LNCaP clone FGC (cell line): Measurements from ENCODE around the gene SLC22A5.
"Not testable (repeated sequence)": the region's sequence is repeated elsewhere in the genome, so short reads cannot be mapped to it uniquely, and the experiment has no call there.

ENCODE experiments used
- DNase-seq: peaks from one replicate; pipeline ENCODE4 v3.0.0-alpha.2; 2011; ENCODE audit warnings: low read depth
- H3K4me3 ChIP-seq: 2 replicates; pipeline ENCODE4 v1.5.1; 2011; ENCODE audit warnings: mild to moderate bottlenecking, low read depth, low read length, control low read depth
- TF ChIP-seq, protein P1 (sequence below): IDR thresholded peaks from 2 replicates; pipeline ENCODE4 v1.5.1; 2012; ENCODE audit warnings: mild to moderate bottlenecking; ENCODE audit not compliant: control insufficient read depth, insufficient read depth; ENCODE audit errors: extremely low read depth

The SLC22A5 gene

DNA sequence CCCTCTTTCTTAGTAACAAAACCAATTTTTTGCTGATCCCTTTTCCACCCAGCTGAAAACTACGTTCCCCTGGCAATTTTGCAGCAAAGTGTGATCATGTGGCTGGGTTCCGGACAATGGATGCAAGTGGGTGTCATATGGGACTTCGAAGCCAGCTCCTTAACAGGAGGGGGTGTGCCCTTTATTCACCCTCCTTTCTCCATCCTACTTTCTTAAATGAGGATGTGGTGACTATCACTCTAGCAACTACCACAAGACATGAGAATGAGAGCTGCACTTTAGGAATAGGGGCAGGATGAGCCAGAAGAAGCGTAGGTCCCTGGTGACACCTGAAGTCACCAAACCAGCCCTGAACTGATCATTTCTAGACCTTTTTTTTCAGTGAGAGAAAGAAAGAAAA lies 62.1 kb downstream of the SLC22A5 start:
- TF ChIP-seq, protein P1, sequence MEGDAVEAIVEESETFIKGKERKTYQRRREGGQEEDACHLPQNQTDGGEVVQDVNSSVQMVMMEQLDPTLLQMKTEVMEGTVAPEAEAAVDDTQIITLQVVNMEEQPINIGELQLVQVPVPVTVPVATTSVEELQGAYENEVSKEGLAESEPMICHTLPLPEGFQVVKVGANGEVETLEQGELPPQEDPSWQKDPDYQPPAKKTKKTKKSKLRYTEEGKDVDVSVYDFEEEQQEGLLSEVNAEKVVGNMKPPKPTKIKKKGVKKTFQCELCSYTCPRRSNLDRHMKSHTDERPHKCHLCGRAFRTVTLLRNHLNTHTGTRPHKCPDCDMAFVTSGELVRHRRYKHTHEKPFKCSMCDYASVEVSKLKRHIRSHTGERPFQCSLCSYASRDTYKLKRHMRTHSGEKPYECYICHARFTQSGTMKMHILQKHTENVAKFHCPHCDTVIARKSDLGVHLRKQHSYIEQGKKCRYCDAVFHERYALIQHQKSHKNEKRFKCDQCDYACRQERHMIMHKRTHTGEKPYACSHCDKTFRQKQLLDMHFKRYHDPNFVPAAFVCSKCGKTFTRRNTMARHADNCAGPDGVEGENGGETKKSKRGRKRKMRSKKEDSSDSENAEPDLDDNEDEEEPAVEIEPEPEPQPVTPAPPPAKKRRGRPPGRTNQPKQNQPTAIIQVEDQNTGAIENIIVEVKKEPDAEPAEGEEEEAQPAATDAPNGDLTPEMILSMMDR, result no peak
- no peak for DNase-seq
- H3K4me3 ChIP-seq, result no peak overlapping the region

DNA sequence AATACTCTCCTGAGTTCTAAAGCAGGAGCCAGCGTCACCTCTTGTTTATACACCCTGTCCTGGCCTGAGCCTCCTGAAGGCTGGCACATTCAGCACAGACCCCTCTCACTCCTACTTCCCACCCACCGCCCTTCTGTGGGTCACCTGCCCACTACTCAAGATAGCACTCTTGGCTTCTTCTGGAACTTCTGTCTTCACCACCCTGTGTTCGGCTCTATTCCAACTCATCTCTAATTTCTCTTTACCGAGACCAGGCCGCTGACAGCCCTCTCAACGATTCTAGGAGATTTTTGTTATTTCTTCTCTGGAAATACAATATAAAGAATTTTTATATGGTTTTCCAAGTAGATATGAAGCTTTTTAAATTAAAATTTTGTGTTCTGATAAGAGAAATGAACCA lies 63.6 kb downstream of the SLC22A5 start:
- TF ChIP-seq, protein P1, result no peak
- no peak overlapping the region for H3K4me3 ChIP-seq
- DNase-seq, result no peak

DNA sequence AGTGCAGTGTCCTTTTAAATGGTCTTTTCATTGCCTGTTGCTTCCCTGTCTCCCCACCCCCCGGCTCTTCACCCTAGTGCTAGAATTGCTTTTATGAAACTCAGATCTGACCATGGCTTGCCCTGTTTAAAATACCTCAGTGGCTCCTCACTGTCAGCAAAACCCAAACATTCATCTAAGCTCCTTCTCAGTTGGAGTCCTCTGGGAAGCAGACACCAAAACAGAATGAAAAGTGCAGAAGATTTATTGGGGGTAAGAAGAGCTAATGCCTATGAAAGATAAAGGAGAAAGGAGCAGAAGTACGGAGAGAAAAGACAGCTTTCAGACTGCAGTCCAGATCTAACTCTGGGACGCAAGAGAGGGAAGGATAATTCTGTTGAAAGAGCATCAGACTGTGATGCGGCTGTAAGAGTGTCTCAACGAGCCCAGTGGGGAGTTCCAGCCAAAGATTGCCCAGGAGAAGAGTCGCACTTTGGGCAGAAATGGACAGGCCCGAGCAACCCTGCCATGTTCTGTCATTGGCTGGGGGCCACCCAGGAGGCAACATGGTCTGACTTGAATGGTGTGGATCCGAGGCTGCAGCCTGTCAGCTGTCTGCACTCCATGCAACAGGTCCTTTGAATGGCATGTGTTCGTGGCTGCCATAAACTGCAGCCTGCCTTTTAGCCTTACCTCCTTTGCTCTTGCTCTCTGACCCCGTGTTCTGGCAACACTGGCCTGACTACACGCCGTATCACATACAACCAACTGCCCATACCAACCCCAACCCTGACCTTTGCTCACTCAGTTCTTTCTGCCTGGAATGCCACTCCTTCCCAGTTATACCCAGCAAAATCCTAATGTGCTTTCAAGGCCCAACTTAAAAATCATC lies 65.1 kb downstream of the SLC22A5 start:
- no peak for DNase-seq
- no peak overlapping the region for H3K4me3 ChIP-seq
- TF ChIP-seq, protein P1, result no peak

DNA sequence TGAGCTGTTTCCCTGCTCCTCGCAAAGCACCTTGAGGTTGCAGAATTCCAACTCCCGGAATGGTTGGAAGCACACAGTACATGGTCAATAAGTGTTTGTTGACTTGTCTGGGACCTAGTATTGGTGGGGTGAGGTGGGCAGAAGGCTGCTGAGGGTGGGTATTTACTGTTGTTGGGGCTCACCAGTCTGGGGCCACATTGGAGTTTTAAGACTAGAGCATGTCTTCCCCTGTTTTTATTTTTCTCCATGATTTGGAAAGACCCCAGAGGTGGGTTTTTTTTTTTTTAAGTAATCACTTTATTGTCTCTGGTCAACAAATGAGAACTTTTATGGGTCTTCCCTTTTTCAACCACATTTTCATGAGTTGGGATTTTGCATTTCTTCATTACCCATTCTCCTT lies 65.9 kb downstream of the SLC22A5 start:
- TF ChIP-seq, protein P1, result no peak
- H3K4me3 ChIP-seq, result no peak overlapping the region
- no peak for DNase-seq

DNA sequence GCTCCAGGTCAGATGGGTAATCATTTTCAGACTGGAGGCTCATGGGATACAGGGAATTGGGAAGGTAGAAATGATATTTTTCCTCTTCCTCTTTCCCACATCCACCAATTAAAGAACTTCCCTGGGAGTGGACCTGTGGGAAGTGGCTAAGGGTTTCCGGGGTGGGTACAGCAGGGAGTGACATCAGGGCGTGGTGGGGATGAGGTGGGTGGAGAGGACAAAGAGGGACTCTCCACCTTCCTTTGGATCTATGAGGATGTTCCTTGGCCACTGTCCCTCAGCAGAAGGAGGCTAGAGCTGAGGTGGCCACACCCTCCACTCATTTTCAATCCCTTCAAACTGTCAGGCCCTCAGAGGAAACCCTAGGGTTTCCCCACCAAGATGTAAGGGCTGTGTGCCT lies 66.4 kb downstream of the SLC22A5 start:
- no peak overlapping the region for H3K4me3 ChIP-seq
- no peak for DNase-seq
- TF ChIP-seq, protein P1, result no peak

DNA sequence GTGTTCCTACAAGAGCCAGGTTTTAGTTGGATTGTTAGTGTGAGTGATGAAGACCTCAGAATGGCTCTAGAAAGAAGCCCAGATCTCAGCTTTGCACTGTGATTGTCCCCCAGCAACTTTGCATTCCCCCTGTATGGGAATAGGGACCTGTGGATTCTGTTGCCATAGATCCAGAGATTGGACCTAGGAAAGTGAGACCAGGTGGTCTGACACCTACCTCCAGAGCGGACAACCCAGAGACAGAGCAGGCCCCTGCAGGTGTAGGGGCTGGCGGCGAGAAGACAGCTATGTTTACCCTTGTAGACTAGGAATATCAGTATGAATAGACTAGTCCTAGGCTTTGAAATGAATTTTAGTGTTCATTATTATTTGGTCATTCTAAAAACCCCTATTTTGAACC lies 67.4 kb downstream of the SLC22A5 start:
- TF ChIP-seq, protein P1, result no peak
- H3K4me3 ChIP-seq, result no peak overlapping the region
- no peak for DNase-seq

DNA sequence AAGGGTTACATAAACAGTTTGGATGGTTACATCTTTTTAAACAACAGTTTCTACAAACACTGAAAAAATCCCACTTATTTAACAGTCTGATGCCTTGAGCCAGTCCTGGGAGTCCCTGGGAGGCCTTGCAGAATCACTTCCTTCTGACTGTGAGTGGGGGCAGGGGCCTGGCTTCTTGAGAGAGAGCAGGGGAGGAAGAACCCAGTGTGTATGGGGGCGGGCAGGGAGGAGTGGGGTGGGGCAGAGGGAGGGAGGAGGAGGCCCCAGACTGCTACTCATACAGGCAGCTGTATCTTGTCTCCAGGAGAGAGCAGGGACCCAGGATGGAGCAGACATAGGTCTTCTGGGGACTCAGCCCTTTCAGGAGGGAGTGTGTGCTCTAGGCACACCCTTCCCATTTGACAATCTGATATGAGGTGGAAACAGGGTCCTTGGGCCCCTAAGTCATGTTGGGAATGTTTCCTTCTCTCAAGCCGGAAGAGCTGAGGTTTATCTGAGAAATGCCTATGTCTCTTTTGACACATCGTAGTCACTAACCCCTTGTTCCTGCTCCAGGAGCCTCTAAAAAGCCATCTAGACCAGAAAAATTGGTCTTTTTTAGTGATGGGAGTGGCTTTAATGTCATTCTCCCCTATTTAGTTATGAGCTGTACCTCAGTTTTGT lies 68.2 kb downstream of the SLC22A5 start:
- H3K4me3 ChIP-seq, result no peak overlapping the region
- TF ChIP-seq, protein P1, result no peak
- DNase-seq, result no peak

DNA sequence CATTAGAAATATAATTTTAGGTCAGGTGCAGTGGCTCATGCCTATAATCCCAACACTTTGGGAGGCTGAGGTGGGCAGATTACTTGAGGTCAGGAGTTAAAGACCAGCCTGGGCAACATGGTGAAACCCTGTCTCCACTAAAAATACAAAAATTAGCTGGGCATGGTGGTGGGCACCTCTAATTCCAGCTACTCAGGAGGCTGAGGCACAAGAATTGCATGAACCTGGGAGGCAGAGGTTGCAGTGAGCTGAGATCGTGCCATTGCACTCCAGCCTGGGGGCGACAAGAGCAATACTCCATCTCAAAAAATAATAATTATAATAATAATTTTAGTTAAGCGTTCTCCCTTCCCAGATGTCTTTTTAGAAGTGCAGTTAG lies 68.7 kb downstream of the SLC22A5 start:
- not testable (repeated sequence) for DNase-seq, H3K4me3 ChIP-seq
